ENCODE results near the gene REV1. TPM values are rescaled to one million over a fixed set of nuclear protein-coding genes. Genes with fewer than 3 reads are reported as not detected.

The REV1 gene
- total RNA-seq, 1 donor from 2014 or later = 51.9 TPM

DNA sequence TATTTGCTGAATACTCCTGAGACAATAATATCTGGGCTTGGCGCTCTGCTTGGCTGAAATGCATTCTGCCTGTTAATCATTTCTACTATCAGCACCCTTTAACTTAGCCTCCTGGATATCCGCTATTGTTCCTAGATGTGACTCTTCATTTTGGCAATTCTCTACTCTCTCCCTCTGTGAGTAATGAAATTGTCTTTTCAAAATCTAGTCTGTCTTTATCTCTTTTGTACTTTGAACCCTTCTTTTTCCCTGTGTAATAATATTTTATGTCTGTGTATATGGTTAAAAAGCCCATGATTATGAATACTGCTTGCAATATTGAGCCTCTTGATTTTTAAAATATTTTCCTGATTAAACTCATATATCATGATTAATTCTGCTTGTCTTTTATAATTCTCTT, 6.2 kb upstream of the REV1 start:
- Mint-ChIP-seq H3K4me1 (peaks cover 11% of the 10 kb centered on the region), H3K9me3 (no peaks in the 10 kb centered on the region), H3K27ac (no peak overlapping the region), H3K36me3 (no peaks in the 10 kb centered on the region), H3K4me3 (no peak overlapping the region), H3K27me3 (ENCODE audit: insufficient read depth, low read depth) (peaks cover 5% of the 10 kb centered on the region)
- Histone ChIP-seq H3K4me2 (no peak overlapping the region), H4K20me1 (ENCODE audit: low read depth) (no peaks in the 10 kb centered on the region), H3K9ac (no peak overlapping the region), H3K4me3 (no peak overlapping the region), H2AFZ (replicated peaks) (no peak overlapping the region), H3F3A (ENCODE audit: low read depth) (no peaks in the 10 kb centered on the region), H3K36me3 (no peaks in the 10 kb centered on the region), H3K9me3 (ENCODE audit: low read depth) (no peaks in the 10 kb centered on the region), H3K4me1 (no peaks in the 10 kb centered on the region), H3K27me3 (peaks cover 9% of the 10 kb centered on the region), H3K27ac (no peak overlapping the region), H3K79me2 (ENCODE audit: low read depth) (no peaks in the 10 kb centered on the region)
- DNase-seq (ENCODE audit: low spot score) = no peak
- TF ChIP-seq, protein P1, sequence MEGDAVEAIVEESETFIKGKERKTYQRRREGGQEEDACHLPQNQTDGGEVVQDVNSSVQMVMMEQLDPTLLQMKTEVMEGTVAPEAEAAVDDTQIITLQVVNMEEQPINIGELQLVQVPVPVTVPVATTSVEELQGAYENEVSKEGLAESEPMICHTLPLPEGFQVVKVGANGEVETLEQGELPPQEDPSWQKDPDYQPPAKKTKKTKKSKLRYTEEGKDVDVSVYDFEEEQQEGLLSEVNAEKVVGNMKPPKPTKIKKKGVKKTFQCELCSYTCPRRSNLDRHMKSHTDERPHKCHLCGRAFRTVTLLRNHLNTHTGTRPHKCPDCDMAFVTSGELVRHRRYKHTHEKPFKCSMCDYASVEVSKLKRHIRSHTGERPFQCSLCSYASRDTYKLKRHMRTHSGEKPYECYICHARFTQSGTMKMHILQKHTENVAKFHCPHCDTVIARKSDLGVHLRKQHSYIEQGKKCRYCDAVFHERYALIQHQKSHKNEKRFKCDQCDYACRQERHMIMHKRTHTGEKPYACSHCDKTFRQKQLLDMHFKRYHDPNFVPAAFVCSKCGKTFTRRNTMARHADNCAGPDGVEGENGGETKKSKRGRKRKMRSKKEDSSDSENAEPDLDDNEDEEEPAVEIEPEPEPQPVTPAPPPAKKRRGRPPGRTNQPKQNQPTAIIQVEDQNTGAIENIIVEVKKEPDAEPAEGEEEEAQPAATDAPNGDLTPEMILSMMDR (IDR thresholded peaks at IDR 0.05) = no peak
- TF ChIP-seq EZH2phosphoT487 (IDR thresholded peaks at IDR 0.05) = no peak
- no peak for TF ChIP-seq EZH2 (IDR thresholded peaks at IDR 0.05)

DNA sequence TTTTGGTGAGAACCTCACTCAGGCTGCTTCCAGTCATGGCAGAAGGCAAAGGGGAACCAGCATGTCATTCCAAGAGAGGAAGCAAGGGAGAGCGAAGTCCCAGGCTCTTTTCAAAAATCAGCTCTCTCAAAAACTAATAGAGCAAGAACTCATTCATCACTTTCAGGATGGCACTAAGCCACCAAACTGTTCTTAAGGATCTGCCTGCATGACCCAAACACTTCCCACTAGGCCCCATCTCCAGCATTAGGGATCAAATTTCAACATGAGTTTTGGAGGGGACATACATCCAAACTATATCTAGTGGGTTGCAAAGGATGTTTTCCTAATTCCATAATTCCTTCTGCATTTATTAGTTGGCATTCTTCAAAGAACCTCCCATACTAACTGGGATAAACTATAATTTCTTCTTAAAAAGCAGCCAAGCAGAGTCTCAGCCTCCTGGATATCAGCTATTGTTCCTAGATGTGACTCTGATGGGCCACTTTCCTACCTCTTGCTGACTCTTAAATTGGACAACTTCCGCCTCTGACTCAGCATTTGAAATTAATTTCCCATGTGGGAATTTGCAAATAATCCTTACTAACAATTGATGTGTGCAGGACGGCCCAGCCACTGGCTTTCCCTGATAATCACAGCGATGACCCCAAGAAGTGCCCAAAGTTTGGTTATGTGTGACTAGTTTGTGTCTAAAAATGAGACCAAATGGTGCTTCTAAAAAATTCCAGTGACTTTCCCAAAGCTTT, 5.5 kb upstream of the REV1 start:
- Histone ChIP-seq H4K20me1 (ENCODE audit: low read depth) (no peaks in the 10 kb centered on the region), H2AFZ (replicated peaks) (no peak overlapping the region), H3K4me2 (no peak overlapping the region), H3K36me3 (no peaks in the 10 kb centered on the region), H3K27ac (no peak overlapping the region), H3K4me1 (no peaks in the 10 kb centered on the region), H3K9me3 (ENCODE audit: low read depth) (no peaks in the 10 kb centered on the region), H3K27me3 (peaks cover 13% of the 10 kb centered on the region), H3F3A (ENCODE audit: low read depth) (peaks cover 3% of the 10 kb centered on the region), H3K79me2 (ENCODE audit: low read depth) (no peaks in the 10 kb centered on the region), H3K9ac (no peak overlapping the region), H3K4me3 (no peak overlapping the region)
- Mint-ChIP-seq H3K4me3 (no peak overlapping the region), H3K36me3 (no peaks in the 10 kb centered on the region), H3K9me3 (no peaks in the 10 kb centered on the region), H3K27ac (no peak overlapping the region), H3K4me1 (peaks cover 16% of the 10 kb centered on the region), H3K27me3 (ENCODE audit: insufficient read depth, low read depth) (peaks cover 5% of the 10 kb centered on the region)
- TF ChIP-seq, protein P1 (IDR thresholded peaks at IDR 0.05) = no peak
- TF ChIP-seq EZH2phosphoT487 (IDR thresholded peaks at IDR 0.05) = no peak
- DNase-seq (ENCODE audit: low spot score) = no peak

- H3K79me2 ChIP-seq (ENCODE audit: low read depth) = peaks cover 9% of the 10 kb centered on the region
- no peaks in the 10 kb centered on the region for H3K9me3 ChIP-seq (ENCODE audit: low read depth)
- H3K9ac ChIP-seq = no peak overlapping the region
- H3K27ac ChIP-seq = no peak overlapping the region
- H3F3A ChIP-seq (ENCODE audit: low read depth) = peaks cover 5% of the 10 kb centered on the region
- TF ChIP-seq EZH2phosphoT487 (IDR thresholded peaks at IDR 0.05) (no peak), EZH2 (IDR thresholded peaks at IDR 0.05) (no peak)
- TF ChIP-seq, protein P1 (IDR thresholded peaks at IDR 0.05) = no peak
- H2AFZ ChIP-seq (replicated peaks) = no peak overlapping the region
- H3K27me3 ChIP-seq = peaks cover 13% of the 10 kb centered on the region
- H3K4me1 Mint-ChIP-seq = peaks cover 16% of the 10 kb centered on the region
- H3K4me2 ChIP-seq = no peak overlapping the region
- no peak overlapping the region for H3K27ac Mint-ChIP-seq
- H3K27me3 Mint-ChIP-seq (ENCODE audit: insufficient read depth, low read depth) = peaks cover 2% of the 10 kb centered on the region
- no peaks in the 10 kb centered on the region for H3K36me3 ChIP-seq
- H3K4me3 ChIP-seq = no peak overlapping the region
- no peaks in the 10 kb centered on the region for H3K36me3 Mint-ChIP-seq
- no peak overlapping the region for H3K4me3 Mint-ChIP-seq
- no peaks in the 10 kb centered on the region for H3K4me1 ChIP-seq
- H3K9me3 Mint-ChIP-seq = no peaks in the 10 kb centered on the region
- no peak for DNase-seq (ENCODE audit: low spot score)
- H4K20me1 ChIP-seq (ENCODE audit: low read depth) = peaks cover 9% of the 10 kb centered on the region
These were observed 2.9 kb upstream of the REV1 start for GRCh38 chr2:99492721-99493120.
